NCI-H2196 treated with DMSO at 0.1 percent for 48 hours (cell line): ENCODE data around the gene RAB7A.
A peak's percentile ranks its signal among the peaks of the same experiment; 100 is the strongest.

Source experiments
- DNase-seq: peaks from one replicate; lab custom pipeline; 2025; ENCODE audit not compliant: unreplicated experiment; lab: John Stamatoyannopoulos, UW

The RAB7A gene

DNA sequence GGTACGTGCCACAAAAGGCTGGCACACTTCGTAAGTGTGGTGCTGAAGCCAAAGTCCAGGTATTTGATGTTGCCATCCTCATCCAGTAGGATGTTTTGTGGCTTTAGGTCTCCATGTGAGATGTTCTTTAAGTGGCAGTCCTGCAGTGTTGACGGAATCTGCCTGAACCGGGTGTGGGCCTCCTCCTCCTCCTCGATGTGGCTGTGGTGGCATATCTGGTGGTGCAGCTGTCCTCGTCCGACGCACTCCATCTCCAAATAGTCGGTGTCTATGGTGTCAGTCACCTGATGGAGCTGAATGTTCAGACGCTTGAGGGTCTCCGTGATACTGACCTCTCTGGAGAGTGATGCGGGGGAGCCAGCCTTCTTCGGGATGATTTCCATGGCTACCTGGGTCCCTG is 123.0 kb downstream of the RAB7A start:
- DNase-seq, result no peak

DNA sequence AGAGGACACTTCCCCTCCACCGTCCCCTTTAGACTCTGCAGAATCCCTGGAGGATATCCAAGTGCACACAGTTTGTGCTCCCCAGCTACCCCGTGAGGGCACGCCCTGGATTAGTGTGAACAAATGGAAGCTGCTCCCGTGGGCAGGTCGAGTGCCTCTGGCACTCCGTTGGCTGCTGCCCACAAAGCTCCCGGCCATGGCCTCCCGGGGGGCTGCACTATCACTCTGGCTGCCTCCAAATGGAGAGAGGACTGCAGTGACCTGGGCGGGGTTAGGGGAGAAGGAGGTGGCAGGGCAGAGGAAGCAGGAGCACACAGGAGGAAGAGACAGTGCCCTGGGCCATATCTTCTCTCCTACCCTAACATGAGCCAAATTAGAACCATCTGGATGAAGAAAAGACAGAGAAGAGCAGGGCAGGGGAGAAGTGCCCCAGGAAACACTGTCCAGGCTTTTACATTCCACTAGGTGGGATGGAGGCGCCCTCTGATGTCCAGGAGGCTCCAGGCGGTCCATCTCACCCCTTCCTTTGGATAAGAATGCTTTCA is 124.0 kb downstream of the RAB7A start:
- peak; percentile 12 for DNase-seq

DNA sequence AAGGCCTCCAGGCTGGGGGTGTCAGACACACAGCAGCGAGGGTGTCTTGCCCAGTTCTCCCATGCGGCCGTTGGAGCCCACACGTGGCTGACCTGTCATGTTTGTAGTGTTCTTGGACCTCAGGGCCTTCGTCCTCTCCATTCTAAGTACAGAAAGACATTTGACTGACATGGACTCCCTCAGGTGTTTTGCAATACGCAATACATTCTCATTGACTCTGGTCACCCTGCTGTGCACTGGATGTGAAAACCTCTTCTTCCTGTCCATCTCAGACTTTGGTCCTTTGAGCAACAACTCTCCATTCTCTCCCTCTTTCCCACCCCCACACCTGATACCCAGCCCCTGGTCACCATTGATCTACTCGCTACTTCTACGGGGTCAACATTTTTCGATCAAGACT is 124.6 kb downstream of the RAB7A start:
- no peak for DNase-seq

DNA sequence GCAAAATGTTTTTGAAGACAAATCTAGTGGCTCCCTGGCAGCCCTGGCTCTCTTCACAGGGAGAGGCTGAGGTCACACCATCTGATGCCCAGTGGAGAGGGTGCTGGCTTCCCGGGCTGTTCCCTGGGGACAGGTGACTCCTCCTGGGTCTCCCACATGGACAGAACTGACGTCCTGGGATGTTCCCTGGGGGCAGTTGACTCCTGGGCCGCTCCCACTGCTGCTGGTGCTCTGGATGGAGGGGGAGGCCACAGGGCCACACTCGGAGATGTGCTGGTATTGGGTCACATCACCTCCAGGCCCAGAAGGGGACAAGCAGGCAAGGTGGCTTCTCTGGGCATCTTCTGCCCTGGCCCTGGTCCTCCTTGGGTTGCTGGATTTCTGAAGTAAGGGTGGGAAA is 125.6 kb downstream of the RAB7A start:
- no peak for DNase-seq

DNA sequence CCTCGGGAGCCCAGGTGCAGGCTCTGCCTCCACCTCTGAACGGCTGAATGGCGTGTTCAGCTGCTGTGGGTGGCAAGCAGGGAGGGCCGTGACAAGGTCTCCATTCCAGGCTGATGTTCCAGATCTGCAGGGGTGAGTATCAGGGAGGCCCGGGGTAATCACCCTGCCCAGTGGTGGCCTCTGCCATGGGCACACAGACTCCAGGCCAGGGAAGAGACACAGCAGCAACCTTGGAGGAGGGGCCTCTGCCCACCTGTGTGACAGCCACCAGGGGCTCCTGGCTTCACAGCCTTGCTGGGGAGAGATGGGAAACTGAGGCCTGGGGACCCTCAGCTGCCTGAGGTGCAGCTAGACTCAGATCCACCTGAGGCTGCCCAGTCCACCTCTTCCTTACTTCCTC is 127.8 kb downstream of the RAB7A start:
- DNase-seq, result no peak

DNA sequence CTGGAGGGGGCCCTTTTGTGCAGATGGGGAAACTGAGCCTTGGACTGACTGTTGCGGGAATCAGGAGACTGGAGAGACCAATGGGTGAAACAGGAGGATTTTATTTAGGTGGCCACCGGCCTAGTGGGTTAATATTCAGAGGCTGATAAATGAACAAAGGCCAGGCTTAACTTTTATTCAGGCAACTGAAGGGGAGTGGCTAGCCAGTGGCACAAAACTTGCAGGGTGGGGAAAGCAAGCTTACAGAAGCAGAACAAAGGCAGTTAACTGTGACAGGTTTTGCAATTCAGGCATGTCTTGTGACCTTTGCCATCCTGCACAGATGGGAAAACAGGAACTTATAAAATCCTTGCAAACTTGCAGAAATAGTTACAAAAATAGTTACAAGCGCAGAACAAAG is 128.5 kb downstream of the RAB7A start:
- DNase-seq, result no peak

DNA sequence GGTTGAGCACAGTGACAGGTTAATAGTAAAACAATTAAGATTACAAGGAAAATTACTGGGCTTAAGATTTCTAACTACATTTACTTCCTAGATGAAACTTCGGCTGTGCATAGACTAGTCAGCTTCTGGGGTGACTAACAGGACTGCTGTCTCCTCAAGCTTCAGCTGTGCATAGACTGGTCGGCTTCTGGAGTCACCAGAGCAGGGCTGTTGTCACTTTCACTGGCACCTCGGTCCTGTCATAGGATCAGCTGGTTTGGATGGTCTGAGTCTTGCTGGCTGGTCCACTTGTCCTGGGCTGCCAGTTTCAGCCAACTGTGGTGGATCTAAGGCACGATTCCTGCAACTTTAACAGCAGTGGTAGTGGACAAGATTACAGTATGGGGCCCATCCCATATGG is 129.6 kb downstream of the RAB7A start:
- DNase-seq, result no peak

DNA sequence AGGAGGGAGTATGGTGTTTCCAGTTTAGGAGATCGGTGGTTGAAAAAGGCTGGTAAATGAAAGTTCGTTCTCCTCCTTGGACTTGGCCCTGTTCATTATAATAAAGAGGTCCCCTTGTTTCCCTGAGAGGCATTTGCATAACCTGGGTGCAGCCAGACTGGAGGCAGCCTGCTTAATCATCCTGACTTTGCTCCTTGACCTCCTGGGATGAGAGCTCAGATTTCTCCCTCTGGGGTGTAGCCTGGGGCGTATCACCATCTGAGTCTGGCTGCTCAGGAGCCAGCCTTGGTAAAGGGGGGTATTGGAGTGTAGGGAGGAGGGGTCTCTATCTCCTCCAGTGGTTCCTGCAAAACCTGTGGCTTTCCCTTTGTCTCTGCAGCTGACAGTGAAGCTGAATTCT is 132.2 kb downstream of the RAB7A start:
- no peak for DNase-seq

DNA sequence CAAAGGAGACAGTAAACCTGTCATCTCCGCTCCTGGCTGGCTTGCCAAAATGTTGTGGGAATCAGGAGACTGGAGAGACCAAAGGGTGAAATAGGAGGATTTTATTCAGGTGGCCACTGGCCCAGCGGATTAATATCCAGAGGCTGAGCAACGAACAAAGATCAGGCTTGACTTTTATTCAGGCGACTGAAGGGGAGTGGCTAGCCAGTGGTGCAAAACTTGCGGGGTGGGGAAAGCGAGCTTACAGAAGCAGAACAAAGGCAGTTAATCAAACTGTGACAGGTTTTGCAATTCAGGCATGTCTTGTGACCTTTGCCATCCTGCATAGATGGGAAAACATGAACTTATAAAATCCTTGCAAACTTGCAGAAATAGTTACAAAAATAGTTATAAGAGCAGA is 133.6 kb downstream of the RAB7A start:
- DNase-seq, result no peak

DNA sequence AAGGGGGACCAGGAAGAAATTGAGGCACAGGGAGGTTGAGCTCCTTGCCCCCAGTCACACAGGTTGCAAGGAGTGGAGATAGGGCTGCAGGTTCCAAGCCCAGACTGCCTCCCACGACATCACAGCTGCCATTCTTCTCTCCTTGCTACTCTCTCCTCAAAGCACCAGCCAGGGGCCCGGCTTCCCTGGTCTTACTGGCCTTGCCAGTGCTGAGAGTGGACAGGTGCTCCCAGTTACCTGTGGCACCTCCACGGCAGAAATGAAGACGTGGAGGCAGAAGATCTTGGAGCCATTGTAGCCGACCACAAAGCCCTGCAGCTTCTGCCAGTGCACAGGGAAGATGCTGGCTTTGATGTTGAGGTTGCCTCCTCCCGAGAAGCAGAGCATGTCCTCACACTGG is 135.5 kb downstream of the RAB7A start:
- DNase-seq, result no peak

DNA sequence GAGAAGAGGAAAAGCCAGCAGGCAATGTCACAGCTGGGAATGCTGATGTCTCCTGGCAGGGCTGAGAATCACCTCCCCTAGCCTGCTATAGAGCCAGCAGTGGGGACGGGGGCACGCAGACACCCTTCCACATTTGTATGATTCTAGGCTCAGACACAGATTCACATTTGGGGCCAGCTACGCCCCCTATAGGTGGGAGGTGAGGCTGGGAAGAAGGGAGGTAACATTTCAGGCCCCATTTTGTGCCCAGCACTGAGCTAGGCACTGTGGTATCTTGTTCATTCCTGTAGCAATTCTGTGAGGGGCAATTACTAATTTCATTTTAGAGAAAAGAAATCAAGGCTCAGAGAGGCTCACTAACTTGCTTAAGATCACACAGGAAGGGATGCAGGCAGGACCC is 137.6 kb downstream of the RAB7A start:
- DNase-seq, result no peak
